ENCODE results near the gene CCR4.

DNA sequence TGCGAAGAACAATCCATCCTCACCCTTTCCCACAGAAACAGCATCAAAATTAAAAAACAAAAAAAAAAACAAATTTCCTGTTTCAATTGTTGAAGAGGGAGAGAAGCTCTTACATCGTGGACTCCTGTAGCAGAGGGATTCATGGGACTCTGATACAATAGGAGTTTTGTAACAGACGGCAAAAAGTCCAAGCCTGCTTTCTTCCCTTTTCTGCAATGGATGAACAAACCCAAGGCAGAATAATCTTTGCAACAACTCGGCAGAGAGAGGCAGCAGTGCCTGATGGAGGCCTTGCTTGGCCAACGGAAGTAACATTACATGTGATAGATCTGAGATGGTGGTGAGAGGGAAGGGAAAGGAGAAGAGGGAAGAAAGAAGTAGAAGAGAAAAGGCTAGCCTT lies 26.9 kb downstream of the CCR4 start:
- TF ChIP-seq ZNF121 (tag by site-specific recombination; IDR thresholded peaks at IDR 0.05) = no peak
- TF ChIP-seq, protein P1, sequence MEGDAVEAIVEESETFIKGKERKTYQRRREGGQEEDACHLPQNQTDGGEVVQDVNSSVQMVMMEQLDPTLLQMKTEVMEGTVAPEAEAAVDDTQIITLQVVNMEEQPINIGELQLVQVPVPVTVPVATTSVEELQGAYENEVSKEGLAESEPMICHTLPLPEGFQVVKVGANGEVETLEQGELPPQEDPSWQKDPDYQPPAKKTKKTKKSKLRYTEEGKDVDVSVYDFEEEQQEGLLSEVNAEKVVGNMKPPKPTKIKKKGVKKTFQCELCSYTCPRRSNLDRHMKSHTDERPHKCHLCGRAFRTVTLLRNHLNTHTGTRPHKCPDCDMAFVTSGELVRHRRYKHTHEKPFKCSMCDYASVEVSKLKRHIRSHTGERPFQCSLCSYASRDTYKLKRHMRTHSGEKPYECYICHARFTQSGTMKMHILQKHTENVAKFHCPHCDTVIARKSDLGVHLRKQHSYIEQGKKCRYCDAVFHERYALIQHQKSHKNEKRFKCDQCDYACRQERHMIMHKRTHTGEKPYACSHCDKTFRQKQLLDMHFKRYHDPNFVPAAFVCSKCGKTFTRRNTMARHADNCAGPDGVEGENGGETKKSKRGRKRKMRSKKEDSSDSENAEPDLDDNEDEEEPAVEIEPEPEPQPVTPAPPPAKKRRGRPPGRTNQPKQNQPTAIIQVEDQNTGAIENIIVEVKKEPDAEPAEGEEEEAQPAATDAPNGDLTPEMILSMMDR (tag by site-specific recombination; IDR thresholded peaks at IDR 0.05) = no peak
